LNCAP (cell line): ENCODE results near the gene MRPL51.

Experiments
- CTCF ChIP-seq: fragments of 450-650 bp; IDR thresholded peaks from 2 replicates; pipeline ENCODE4 v1.5.1; 2017; ENCODE audit warnings: mild to moderate bottlenecking

Gene MRPL51

GRCh38 chr12:6489449-6489848 is 3.6 kb downstream of the MRPL51 start:
- TF ChIP-seq CTCF: no peak

- TF ChIP-seq CTCF: no peak
These were observed 4.8 kb downstream of the MRPL51 start for GRCh38 chr12:6488240-6488639.

GRCh38 chr12:6478416-6478815 is 14.6 kb downstream of the MRPL51 start:
- no peak for TF ChIP-seq CTCF

- no peak for TF ChIP-seq CTCF
These were observed 16.6 kb downstream of the MRPL51 start for GRCh38 chr12:6476489-6476888.

- TF ChIP-seq CTCF: no peak
These were observed 20.6 kb downstream of the MRPL51 start for GRCh38 chr12:6472491-6472890.

GRCh38 chr12:6471989-6472360 is 21.1 kb downstream of the MRPL51 start:
- no peak for TF ChIP-seq CTCF

GRCh38 chr12:6470375-6471163 is 22.5 kb downstream of the MRPL51 start, which contains the start of gene VAMP1:
Gene VAMP1, minus strand, starts transcription at chr12:6470677. Its CDS starts 146 bp downstream, at chr12:6470531.
- no peak for TF ChIP-seq CTCF
